Measurements from ENCODE around the gene JADE3.

Gene JADE3

GRCh38 chrX:46917622-46918021 lies 5.4 kb downstream of the JADE3 start:
- H2AFZ ChIP-seq (ENCODE audit: insufficient read depth, low read length, poor library complexity) = no peak overlapping the region
- no peak overlapping the region for H3K27ac ChIP-seq (ENCODE audit: low read depth, low read length)
- no peak for DNase-seq
- no peak overlapping the region for H4K12ac ChIP-seq (ENCODE audit: low read depth, low read length)
- no peak overlapping the region for H3K9ac ChIP-seq (ENCODE audit: low read length)
- H3K4ac ChIP-seq (ENCODE audit: low read depth, low read length) = peak overlapping the region; percentile 47
- H3K9me3 ChIP-seq (ENCODE audit: insufficient read depth, low read depth, low read length) = no peaks in the 10 kb centered on the region
- H2BK12ac ChIP-seq (ENCODE audit: low read length) = no peak overlapping the region
- H3K23ac ChIP-seq (ENCODE audit: low read length) = no peak overlapping the region
- H2BK120ac ChIP-seq (ENCODE audit: insufficient read depth, low read length, poor library complexity) = no peak overlapping the region
- H3K14ac ChIP-seq (ENCODE audit: low read length) = no peak overlapping the region
- H3K4me1 ChIP-seq (ENCODE audit: control insufficient read depth in 1 of 2, insufficient read depth in 2 of 2, low read length in 2 of 2) = peaks cover 0 to 10% of the 10 kb centered on the region in 2 experiments
- H3K4me2 ChIP-seq (ENCODE audit: low read length) = no peak overlapping the region
- H2BK5ac ChIP-seq (ENCODE audit: low read depth, low read length, poor library complexity) = no peak overlapping the region
- no CpG with 5 or more reads among the region's 1 CpG for WGBS (ENCODE audit: extremely low coverage, insufficient coverage, insufficient read length)
- peaks cover 12% of the 10 kb centered on the region for H3K79me1 ChIP-seq (ENCODE audit: low read length)
- peaks cover 23% of the 10 kb centered on the region for H3K79me2 ChIP-seq (ENCODE audit: control insufficient read depth, insufficient read depth, low read length, poor library complexity)
- H3K27me3 ChIP-seq (ENCODE audit: insufficient read depth, low read length) = no peaks in the 10 kb centered on the region
- no peak overlapping the region for H3K18ac ChIP-seq (ENCODE audit: low read length)
- no peak overlapping the region for H2AK5ac ChIP-seq (ENCODE audit: low read length)
- no peaks in the 10 kb centered on the region for H3K36me3 ChIP-seq (ENCODE audit: control insufficient read depth in 1 of 2, insufficient read depth in 2 of 2, low read length in 2 of 2)
- no peak overlapping the region for H3K4me3 ChIP-seq (ENCODE audit: low read depth, low read length)
- H4K8ac ChIP-seq (ENCODE audit: low read depth, low read length) = no peak overlapping the region
- no peak overlapping the region for H4K91ac ChIP-seq (ENCODE audit: low read depth, low read length)

- no peak for DNase-seq
- Histone ChIP-seq H3K18ac (ENCODE audit: low read length) (no peak overlapping the region), H3K9me3 (ENCODE audit: insufficient read depth, low read depth, low read length) (no peaks in the 10 kb centered on the region), H4K91ac (ENCODE audit: low read depth, low read length) (no peak overlapping the region), H3K27me3 (ENCODE audit: insufficient read depth, low read length) (no peaks in the 10 kb centered on the region), H2BK5ac (ENCODE audit: low read depth, low read length, poor library complexity) (no peak overlapping the region), H2AK5ac (ENCODE audit: low read length) (no peak overlapping the region), H2BK12ac (ENCODE audit: low read length) (no peak overlapping the region), H3K23ac (ENCODE audit: low read length) (no peak overlapping the region), H3K14ac (ENCODE audit: low read length) (no peak overlapping the region), H2BK120ac (ENCODE audit: insufficient read depth, low read length, poor library complexity) (no peak overlapping the region), H3K36me3 (ENCODE audit: control insufficient read depth in 1 of 2, insufficient read depth in 2 of 2, low read length in 2 of 2) (no peaks in the 10 kb centered on the region), H3K9ac (ENCODE audit: low read length) (no peak overlapping the region), H3K4me1 (ENCODE audit: control insufficient read depth in 1 of 2, insufficient read depth in 2 of 2, low read length in 2 of 2) (peaks cover 0 to 12% of the 10 kb centered on the region in 2 experiments), H3K79me1 (ENCODE audit: low read length) (peaks cover 4% of the 10 kb centered on the region), H3K27ac (ENCODE audit: low read depth, low read length) (no peak overlapping the region), H4K8ac (ENCODE audit: low read depth, low read length) (no peak overlapping the region), H2AFZ (ENCODE audit: insufficient read depth, low read length, poor library complexity) (no peak overlapping the region), H3K4me2 (ENCODE audit: low read length) (no peak overlapping the region), H3K4me3 (ENCODE audit: low read depth, low read length) (no peak overlapping the region), H4K12ac (ENCODE audit: low read depth, low read length) (no peak overlapping the region), H3K4ac (ENCODE audit: low read depth, low read length) (peak overlapping the region; percentile 87), H3K79me2 (ENCODE audit: control insufficient read depth, insufficient read depth, low read length, poor library complexity) (peaks cover 16% of the 10 kb centered on the region)
- WGBS (ENCODE audit: extremely low coverage, insufficient coverage, insufficient read length) = no CpG with 5 or more reads among the region's 1 CpG
Observed at GRCh38 chrX:46918434-46918833, 6.2 kb downstream of the JADE3 start.

DNA sequence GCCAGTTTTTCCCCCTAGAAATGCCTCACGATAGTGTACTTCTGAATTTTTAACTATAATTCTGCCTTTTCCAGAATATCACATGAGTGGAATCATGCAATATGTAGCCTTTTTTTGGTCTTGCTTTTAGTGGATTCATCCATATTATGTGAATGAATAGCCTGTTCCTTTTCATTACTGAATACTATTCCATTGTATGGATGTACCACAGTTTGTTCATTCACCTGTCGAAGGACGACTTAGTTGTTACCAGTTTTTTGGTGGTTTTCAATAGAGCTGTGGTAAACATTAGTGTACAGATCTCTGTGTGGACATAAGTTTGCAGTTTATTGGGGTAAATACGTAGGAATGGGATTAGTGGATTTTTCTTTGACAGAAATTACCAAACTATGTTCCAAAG lies 8.0 kb downstream of the JADE3 start:
- H2AFZ ChIP-seq (ENCODE audit: insufficient read depth, low read length, poor library complexity) = no peak overlapping the region
- peaks cover 0 to 10% of the 10 kb centered on the region in 2 experiments for H3K4me1 ChIP-seq (ENCODE audit: control insufficient read depth in 1 of 2, insufficient read depth in 2 of 2, low read length in 2 of 2)
- no peak overlapping the region for H3K23ac ChIP-seq (ENCODE audit: low read length)
- no peak overlapping the region for H2BK12ac ChIP-seq (ENCODE audit: low read length)
- no peak overlapping the region for H2BK120ac ChIP-seq (ENCODE audit: insufficient read depth, low read length, poor library complexity)
- H3K9ac ChIP-seq (ENCODE audit: low read length) = no peak overlapping the region
- H3K79me2 ChIP-seq (ENCODE audit: control insufficient read depth, insufficient read depth, low read length, poor library complexity) = peaks cover 13% of the 10 kb centered on the region
- no peaks in the 10 kb centered on the region for H3K36me3 ChIP-seq (ENCODE audit: control insufficient read depth in 1 of 2, insufficient read depth in 2 of 2, low read length in 2 of 2)
- DNase-seq = no peak
- no peak overlapping the region for H4K8ac ChIP-seq (ENCODE audit: low read depth, low read length)
- WGBS (ENCODE audit: extremely low coverage, insufficient coverage, insufficient read length) = no CpG with 5 or more reads among the region's 4 CpGs
- H3K4ac ChIP-seq (ENCODE audit: low read depth, low read length) = no peak overlapping the region
- no peak overlapping the region for H3K4me2 ChIP-seq (ENCODE audit: low read length)
- no peak overlapping the region for H3K14ac ChIP-seq (ENCODE audit: low read length)
- no peak overlapping the region for H4K91ac ChIP-seq (ENCODE audit: low read depth, low read length)
- no peak overlapping the region for H3K27ac ChIP-seq (ENCODE audit: low read depth, low read length)
- no peak overlapping the region for H2AK5ac ChIP-seq (ENCODE audit: low read length)
- H3K4me3 ChIP-seq (ENCODE audit: low read depth, low read length) = no peak overlapping the region
- no peak overlapping the region for H3K18ac ChIP-seq (ENCODE audit: low read length)
- H3K27me3 ChIP-seq (ENCODE audit: insufficient read depth, low read length) = no peaks in the 10 kb centered on the region
- no peaks in the 10 kb centered on the region for H3K79me1 ChIP-seq (ENCODE audit: low read length)
- no peak overlapping the region for H4K12ac ChIP-seq (ENCODE audit: low read depth, low read length)
- no peaks in the 10 kb centered on the region for H3K9me3 ChIP-seq (ENCODE audit: insufficient read depth, low read depth, low read length)
- no peak overlapping the region for H2BK5ac ChIP-seq (ENCODE audit: low read depth, low read length, poor library complexity)

- Histone ChIP-seq H3K9me3 (ENCODE audit: insufficient read depth, low read depth, low read length) (no peaks in the 10 kb centered on the region), H3K4ac (ENCODE audit: low read depth, low read length) (peak overlapping the region; percentile 83), H3K79me2 (ENCODE audit: control insufficient read depth, insufficient read depth, low read length, poor library complexity) (peaks cover 5% of the 10 kb centered on the region), H2AK5ac (ENCODE audit: low read length) (no peak overlapping the region), H2AFZ (ENCODE audit: insufficient read depth, low read length, poor library complexity) (no peak overlapping the region), H3K23ac (ENCODE audit: low read length) (no peak overlapping the region), H3K14ac (ENCODE audit: low read length) (no peak overlapping the region), H4K91ac (ENCODE audit: low read depth, low read length) (no peak overlapping the region), H3K4me1 (ENCODE audit: control insufficient read depth in 1 of 2, insufficient read depth in 2 of 2, low read length in 2 of 2) (peaks cover 0 to 10% of the 10 kb centered on the region in 2 experiments), H2BK5ac (ENCODE audit: low read depth, low read length, poor library complexity) (no peak overlapping the region), H3K27me3 (ENCODE audit: insufficient read depth, low read length) (no peaks in the 10 kb centered on the region), H3K36me3 (ENCODE audit: control insufficient read depth in 1 of 2, insufficient read depth in 2 of 2, low read length in 2 of 2) (no peaks in the 10 kb centered on the region), H3K79me1 (ENCODE audit: low read length) (no peaks in the 10 kb centered on the region), H3K27ac (ENCODE audit: low read depth, low read length) (no peak overlapping the region), H3K4me3 (ENCODE audit: low read depth, low read length) (no peak overlapping the region), H2BK12ac (ENCODE audit: low read length) (no peak overlapping the region), H3K9ac (ENCODE audit: low read length) (no peak overlapping the region), H3K18ac (ENCODE audit: low read length) (no peak overlapping the region), H4K12ac (ENCODE audit: low read depth, low read length) (no peak overlapping the region), H4K8ac (ENCODE audit: low read depth, low read length) (no peak overlapping the region), H2BK120ac (ENCODE audit: insufficient read depth, low read length, poor library complexity) (no peak overlapping the region), H3K4me2 (ENCODE audit: low read length) (no peak overlapping the region)
- WGBS (ENCODE audit: extremely low coverage, insufficient coverage, insufficient read length) = no CpG with 5 or more reads among the region's 1 CpG
- DNase-seq = peak in 1 of 2 donors; percentile 28
Observed at GRCh38 chrX:46922611-46923010, 10.4 kb downstream of the JADE3 start.
